ENCODE data around the gene VAV2. TPM values are rescaled to one million over a fixed set of nuclear protein-coding genes. Genes with fewer than 3 reads are reported as not detected.

The VAV2 gene
- total and polyA plus RNA-seq, 2 of the 4 experiments (the other 2 are of a cell fraction) = 10.8 to 13.4 TPM

DNA sequence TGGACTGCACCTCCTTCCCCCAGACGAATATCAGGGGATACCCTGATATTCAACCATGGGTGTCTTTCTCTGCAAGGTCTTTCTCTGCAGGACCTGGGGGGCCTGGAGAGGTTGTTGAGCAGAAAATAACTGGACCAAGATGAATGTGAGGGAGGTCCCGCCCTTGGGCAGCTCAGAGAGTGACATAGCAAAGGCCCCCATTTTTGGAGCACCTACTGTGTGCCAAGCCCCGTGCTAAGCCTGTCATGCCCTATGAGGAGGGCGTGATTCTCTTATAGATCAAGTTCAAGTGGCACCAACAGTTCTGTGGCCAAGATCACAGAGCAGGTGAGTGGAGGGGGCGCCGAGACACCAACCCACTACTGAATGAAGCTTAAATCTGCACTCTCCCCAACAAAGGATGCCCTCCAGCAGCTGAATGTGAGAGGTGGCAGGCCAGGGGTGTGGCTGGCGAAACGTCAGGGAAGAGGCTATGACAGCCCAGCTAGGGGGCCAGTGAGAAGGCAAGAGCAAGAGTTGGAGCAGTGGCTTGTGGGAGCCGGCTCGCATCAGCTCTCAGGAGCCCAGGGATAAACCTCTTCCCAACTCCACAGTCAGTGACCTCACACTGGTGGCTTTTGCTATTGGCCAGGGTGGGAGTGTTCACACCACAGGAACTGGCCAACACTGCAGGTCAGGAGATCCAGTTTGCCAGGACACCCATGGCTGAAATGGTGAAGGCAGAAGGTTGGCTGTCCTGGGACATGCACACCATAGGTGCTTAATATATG, 259.3 kb downstream of the VAV2 start:
- Histone ChIP-seq H4K20me1 (ENCODE audit: insufficient read depth, low read length) (no peaks in the 10 kb centered on the region), H2AK9ac (replicated peaks; ENCODE audit: low read depth, low read length, poor library complexity) (peak overlapping the region; percentile 72), H2BK20ac (ENCODE audit: low read depth, low read length) (no peak overlapping the region), H3K23ac (ENCODE audit: low read depth, low read length) (no peak overlapping the region), H3K4me3 (ENCODE audit: insufficient read depth, low read depth, low read length) (no peak overlapping the region), H2BK5ac (ENCODE audit: low read depth, low read length, poor library complexity, severe bottlenecking) (no peak overlapping the region), H4K5ac (ENCODE audit: low read depth, low read length) (no peak overlapping the region), H4K8ac (ENCODE audit: low read depth in 2 of 2, low read length in 2 of 2) (no peak overlapping the region), H3K36me3 (ENCODE audit: control insufficient read depth, insufficient read depth, low read length) (no peaks in the 10 kb centered on the region), H2BK120ac (ENCODE audit: low read depth, low read length) (no peak overlapping the region), H3K79me1 (ENCODE audit: low read depth in 1 of 2, low read length in 2 of 2) (no peaks in the 10 kb centered on the region), H3K18ac (ENCODE audit: low read depth, low read length) (no peak overlapping the region), H3K27ac (ENCODE audit: insufficient read depth, low read length) (no peak overlapping the region), H3K9me1 (ENCODE audit: insufficient read depth, low read length) (no peaks in the 10 kb centered on the region), H3K4me2 (ENCODE audit: low read depth, low read length) (no peak overlapping the region), H3K4ac (ENCODE audit: low read depth, low read length) (no peak overlapping the region), H3K9me3 (ENCODE audit: control insufficient read depth, insufficient read depth, low read length) (no peaks in the 10 kb centered on the region), H3K9ac (ENCODE audit: low read depth, low read length) (no peak overlapping the region), H3K56ac (ENCODE audit: extremely low read depth, insufficient read depth, low read length) (no peak overlapping the region), H2AK5ac (ENCODE audit: low read depth, low read length) (no peak overlapping the region), H2BK15ac (ENCODE audit: low read depth, low read length) (no peak overlapping the region), H3K14ac (replicated peaks; ENCODE audit: low read depth, low read length) (no peak overlapping the region), H4K91ac (ENCODE audit: insufficient read depth, low read depth, low read length) (no peak overlapping the region), H3K4me1 (ENCODE audit: control insufficient read depth, insufficient read depth, low read length) (peaks cover 5% of the 10 kb centered on the region; the same call in 1 of the 2 replicates), H2AFZ (replicated peaks; ENCODE audit: low read length, poor library complexity) (no peak overlapping the region), H3K27me3 (ENCODE audit: control insufficient read depth, insufficient read depth, low read length) (peaks cover 1% of the 10 kb centered on the region; the same call in 1 of the 2 replicates)
- dilution Hi-C loops (cut with HindIII; ENCODE audit: low sequenced_read_pairs, unreplicated experiment) (no loop called here), intact Hi-C loops (cut with micrococcal nuclease) (no loop called here), in situ Hi-C loops (cut with MboI; ENCODE audit: low sequenced_read_pairs) (loop anchor here (10.0 kb wide), 1 partner anchor 198 kb away; the partner anchor contains the start of gene ADAMTSL2)
- DNase-seq = no peak
- CTCF ChIA-PET = interaction anchor here (1.3 kb wide), 1 partner anchor 10 kb away, joined by 3 read pairs; no protein-coding TSS in a partner anchor
- POLR2A ChIA-PET (ENCODE audit: unreplicated experiment) = no interaction called here
- WGBS, 2 experiments (ENCODE audit: extremely low coverage in 2 of 2, insufficient read length in 1 of 2) = no CpG with 5 or more reads among the region's 10 CpGs
- ATAC-seq (ENCODE audit: low read depth) = no peak
- BruUV-seq (replicated peaks) = no TSS peak
- no peak for TF ChIP-seq SMC3 (IDR thresholded peaks at IDR 0.05; ENCODE audit: low read depth, low read length)
- no peak for TF ChIP-seq RCOR1 (IDR thresholded peaks at IDR 0.05; ENCODE audit: insufficient replicate concordance, low read length)
- TF ChIP-seq FOS (IDR thresholded peaks at IDR 0.05; ENCODE audit: low read depth, low read length) = no peak
- TF ChIP-seq BHLHE40 (IDR thresholded peaks at IDR 0.05; ENCODE audit: low read depth, low read length) = no peak
